ENCODE data around the gene RNLS. TPM values are rescaled to one million over a fixed set of nuclear protein-coding genes. Genes with fewer than 3 reads are reported as not detected.

RNLS gene
- total RNA-seq, 1 experiment from 2014 or later = not detected

DNA sequence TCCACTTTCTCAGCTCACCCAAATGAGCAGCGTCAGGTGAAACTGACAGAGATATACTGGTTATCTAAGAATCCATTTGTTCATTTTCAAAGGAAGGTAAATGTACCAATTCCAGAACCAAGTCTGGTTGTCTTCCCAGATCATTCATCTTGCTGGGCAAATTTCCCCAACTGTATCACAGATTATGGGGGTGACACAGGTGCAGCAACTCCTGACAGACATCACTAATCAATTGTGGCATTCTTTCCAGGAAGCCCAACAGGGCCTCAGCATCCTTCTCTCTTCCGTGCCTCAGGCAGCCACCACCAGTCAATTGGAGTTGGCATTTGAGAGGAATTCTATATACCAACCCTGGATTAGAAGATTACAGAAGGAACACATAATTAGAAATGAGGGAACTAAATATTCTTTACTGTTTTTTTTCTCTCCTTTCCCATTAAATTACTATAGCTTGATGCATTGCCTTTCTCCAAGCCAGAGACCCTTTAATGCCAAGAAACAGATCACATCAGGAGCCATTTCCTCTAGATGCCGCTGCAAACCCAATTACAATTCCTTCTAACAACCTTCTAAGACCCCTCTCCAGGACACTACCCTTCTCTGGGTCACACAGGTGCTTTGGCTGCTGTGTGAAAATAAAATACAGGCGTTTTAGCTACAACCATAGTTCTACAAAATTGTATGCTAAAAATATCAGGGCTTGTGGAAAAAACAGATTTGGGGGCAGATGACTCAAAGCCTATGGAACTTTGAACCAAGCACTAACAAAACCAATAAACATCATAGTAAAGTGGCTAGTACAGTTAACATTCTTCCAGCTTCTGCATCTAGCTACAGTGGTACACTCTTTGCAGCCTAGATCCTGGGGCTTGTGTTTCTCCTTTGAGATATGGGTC is 291.6 kb downstream of the RNLS start:
- no peaks in the 10 kb centered on the region for H3K9me2 ChIP-seq (ENCODE audit: insufficient read depth)
- intact Hi-C loops (cut with micrococcal nuclease) = no loop called here
- DNase-seq (ENCODE audit: low read depth, low spot score) (no peak), ATAC-seq (no peak)
- no peaks in the 10 kb centered on the region for H3K4me1 ChIP-seq (ENCODE audit: control insufficient read depth in 1 of 2, insufficient read depth in 2 of 2, low read length in 2 of 2)
- H3K9ac ChIP-seq (ENCODE audit: low read length) = no peak overlapping the region
- H3K27me3 ChIP-seq (ENCODE audit: insufficient read depth, low read length) = no peaks in the 10 kb centered on the region
- H3K9me3 ChIP-seq (ENCODE audit: control insufficient read depth in 1 of 2, insufficient read depth in 1 of 2, low read depth in 1 of 2, low read length in 2 of 2) = no peaks in the 10 kb centered on the region
- H3K36me3 ChIP-seq (ENCODE audit: control insufficient read depth in 1 of 2, insufficient read depth in 2 of 2, low read length in 2 of 2) = no peaks in the 10 kb centered on the region
- no peak overlapping the region for H3K4me2 ChIP-seq (ENCODE audit: low read length)
- no peaks in the 10 kb centered on the region for H4K20me1 ChIP-seq (ENCODE audit: insufficient read depth)
- no peaks in the 10 kb centered on the region for H3K79me2 ChIP-seq (ENCODE audit: insufficient read depth, low read length)
- H3K4me3 ChIP-seq (replicated peaks in 1 of 2; ENCODE audit: low read depth in 1 of 2, low read length in 2 of 2) = no peak overlapping the region
- BruUV-seq (replicated peaks) = no TSS peak
- H2AFZ ChIP-seq (ENCODE audit: low read depth, low read length, poor library complexity, severe bottlenecking) = no peak overlapping the region
- TF ChIP-seq SP1 (IDR thresholded peaks at IDR 0.05; ENCODE audit: low read depth) (no peak), JUND (IDR thresholded peaks at IDR 0.05) (no peak), YY1 (IDR thresholded peaks at IDR 0.05; ENCODE audit: extremely low read depth, insufficient replicate concordance, low read depth, low read length) (no peak)
- TF ChIP-seq, protein P1, sequence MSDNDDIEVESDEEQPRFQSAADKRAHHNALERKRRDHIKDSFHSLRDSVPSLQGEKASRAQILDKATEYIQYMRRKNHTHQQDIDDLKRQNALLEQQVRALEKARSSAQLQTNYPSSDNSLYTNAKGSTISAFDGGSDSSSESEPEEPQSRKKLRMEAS (IDR thresholded peaks at IDR 0.05) = no peak
- no peak overlapping the region for H3K27ac ChIP-seq (ENCODE audit: low read depth, low read length)
- POLR2A ChIA-PET = no interaction called here
- RAD21 ChIA-PET (ENCODE audit: low non-redundant PET in 1 of 2, low total read pairs in 2 of 2, uncharacterized antibody in 2 of 2, unreplicated experiment in 2 of 2) = no interaction called here
- CTCF ChIA-PET = no interaction called here

DNA sequence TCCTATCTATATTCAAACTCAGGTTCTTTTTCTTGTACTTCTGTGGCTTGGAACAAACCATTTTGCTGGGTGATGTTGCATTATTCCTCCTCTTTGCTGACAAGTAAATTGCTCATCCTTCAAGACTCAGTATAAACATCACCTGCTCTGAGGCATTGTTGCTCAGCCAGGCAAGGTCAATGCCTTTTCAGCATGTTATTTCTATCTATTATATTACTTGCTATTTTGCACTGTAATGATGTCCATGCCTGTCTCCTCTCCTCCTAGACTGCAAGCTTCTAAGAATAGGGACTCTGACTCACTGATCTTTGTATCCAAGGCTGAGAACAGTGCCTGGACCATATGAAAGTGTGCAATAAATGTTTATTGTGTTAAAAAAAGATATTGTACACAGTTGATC is 293.8 kb downstream of the RNLS start:
- Histone ChIP-seq H3K4me2 (ENCODE audit: low read length) (no peak overlapping the region), H3K27me3 (ENCODE audit: insufficient read depth, low read length) (no peaks in the 10 kb centered on the region), H3K36me3 (ENCODE audit: control insufficient read depth in 1 of 2, insufficient read depth in 2 of 2, low read length in 2 of 2) (no peaks in the 10 kb centered on the region), H3K9ac (ENCODE audit: low read length) (no peak overlapping the region), H3K27ac (ENCODE audit: low read depth, low read length) (no peak overlapping the region), H4K20me1 (ENCODE audit: insufficient read depth) (no peaks in the 10 kb centered on the region), H2AFZ (ENCODE audit: low read depth, low read length, poor library complexity, severe bottlenecking) (no peak overlapping the region), H3K9me3 (ENCODE audit: control insufficient read depth in 1 of 2, insufficient read depth in 1 of 2, low read depth in 1 of 2, low read length in 2 of 2) (no peaks in the 10 kb centered on the region), H3K79me2 (ENCODE audit: insufficient read depth, low read length) (no peaks in the 10 kb centered on the region), H3K4me1 (ENCODE audit: control insufficient read depth in 1 of 2, insufficient read depth in 2 of 2, low read length in 2 of 2) (no peaks in the 10 kb centered on the region), H3K9me2 (ENCODE audit: insufficient read depth) (no peaks in the 10 kb centered on the region), H3K4me3 (replicated peaks in 1 of 2; ENCODE audit: low read depth in 1 of 2, low read length in 2 of 2) (no peak overlapping the region)
- DNase-seq (ENCODE audit: low read depth, low spot score) (no peak), ATAC-seq (no peak)
- intact Hi-C loops (cut with micrococcal nuclease) = no loop called here
- POLR2A ChIA-PET = no interaction called here
- RAD21 ChIA-PET (ENCODE audit: low non-redundant PET in 1 of 2, low total read pairs in 2 of 2, uncharacterized antibody in 2 of 2, unreplicated experiment in 2 of 2) = no interaction called here
- CTCF ChIA-PET = no interaction called here
- BruUV-seq (replicated peaks) = no TSS peak
- TF ChIP-seq, protein P2, sequence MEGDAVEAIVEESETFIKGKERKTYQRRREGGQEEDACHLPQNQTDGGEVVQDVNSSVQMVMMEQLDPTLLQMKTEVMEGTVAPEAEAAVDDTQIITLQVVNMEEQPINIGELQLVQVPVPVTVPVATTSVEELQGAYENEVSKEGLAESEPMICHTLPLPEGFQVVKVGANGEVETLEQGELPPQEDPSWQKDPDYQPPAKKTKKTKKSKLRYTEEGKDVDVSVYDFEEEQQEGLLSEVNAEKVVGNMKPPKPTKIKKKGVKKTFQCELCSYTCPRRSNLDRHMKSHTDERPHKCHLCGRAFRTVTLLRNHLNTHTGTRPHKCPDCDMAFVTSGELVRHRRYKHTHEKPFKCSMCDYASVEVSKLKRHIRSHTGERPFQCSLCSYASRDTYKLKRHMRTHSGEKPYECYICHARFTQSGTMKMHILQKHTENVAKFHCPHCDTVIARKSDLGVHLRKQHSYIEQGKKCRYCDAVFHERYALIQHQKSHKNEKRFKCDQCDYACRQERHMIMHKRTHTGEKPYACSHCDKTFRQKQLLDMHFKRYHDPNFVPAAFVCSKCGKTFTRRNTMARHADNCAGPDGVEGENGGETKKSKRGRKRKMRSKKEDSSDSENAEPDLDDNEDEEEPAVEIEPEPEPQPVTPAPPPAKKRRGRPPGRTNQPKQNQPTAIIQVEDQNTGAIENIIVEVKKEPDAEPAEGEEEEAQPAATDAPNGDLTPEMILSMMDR (IDR thresholded peaks at IDR 0.05 in 2 of 3, conservative IDR thresholded peaks at IDR 0.05 in 1 of 3; ENCODE audit: borderline replicate concordance in 1 of 3, insufficient read depth in 1 of 3, low read depth in 2 of 3, low read length in 2 of 3) = no peak
- TF ChIP-seq FOSL1 (IDR thresholded peaks at IDR 0.05; ENCODE audit: low read depth) (no peak), ZNF274 (IDR thresholded peaks at IDR 0.05; ENCODE audit: low read depth, low read length) (no peak), JUND (IDR thresholded peaks at IDR 0.05) (no peak), SIN3A (IDR thresholded peaks at IDR 0.05; ENCODE audit: low read depth) (no peak), EGR1 (IDR thresholded peaks at IDR 0.05; ENCODE audit: low read depth) (no peak), EZH2 (IDR thresholded peaks at IDR 0.05) (no peak), POLR2A (IDR thresholded peaks at IDR 0.05; ENCODE audit: borderline replicate concordance, extremely low read depth, insufficient read depth, insufficient read length) (no peak), ZFX (IDR thresholded peaks at IDR 0.05) (no peak), SP1 (IDR thresholded peaks at IDR 0.05; ENCODE audit: low read depth) (no peak), EZH2phosphoT487 (IDR thresholded peaks at IDR 0.05; ENCODE audit: borderline replicate concordance) (no peak)
- TF ChIP-seq, protein P3, sequence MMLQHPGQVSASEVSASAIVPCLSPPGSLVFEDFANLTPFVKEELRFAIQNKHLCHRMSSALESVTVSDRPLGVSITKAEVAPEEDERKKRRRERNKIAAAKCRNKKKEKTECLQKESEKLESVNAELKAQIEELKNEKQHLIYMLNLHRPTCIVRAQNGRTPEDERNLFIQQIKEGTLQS (IDR thresholded peaks at IDR 0.05) = no peak
- TF ChIP-seq, protein P4, sequence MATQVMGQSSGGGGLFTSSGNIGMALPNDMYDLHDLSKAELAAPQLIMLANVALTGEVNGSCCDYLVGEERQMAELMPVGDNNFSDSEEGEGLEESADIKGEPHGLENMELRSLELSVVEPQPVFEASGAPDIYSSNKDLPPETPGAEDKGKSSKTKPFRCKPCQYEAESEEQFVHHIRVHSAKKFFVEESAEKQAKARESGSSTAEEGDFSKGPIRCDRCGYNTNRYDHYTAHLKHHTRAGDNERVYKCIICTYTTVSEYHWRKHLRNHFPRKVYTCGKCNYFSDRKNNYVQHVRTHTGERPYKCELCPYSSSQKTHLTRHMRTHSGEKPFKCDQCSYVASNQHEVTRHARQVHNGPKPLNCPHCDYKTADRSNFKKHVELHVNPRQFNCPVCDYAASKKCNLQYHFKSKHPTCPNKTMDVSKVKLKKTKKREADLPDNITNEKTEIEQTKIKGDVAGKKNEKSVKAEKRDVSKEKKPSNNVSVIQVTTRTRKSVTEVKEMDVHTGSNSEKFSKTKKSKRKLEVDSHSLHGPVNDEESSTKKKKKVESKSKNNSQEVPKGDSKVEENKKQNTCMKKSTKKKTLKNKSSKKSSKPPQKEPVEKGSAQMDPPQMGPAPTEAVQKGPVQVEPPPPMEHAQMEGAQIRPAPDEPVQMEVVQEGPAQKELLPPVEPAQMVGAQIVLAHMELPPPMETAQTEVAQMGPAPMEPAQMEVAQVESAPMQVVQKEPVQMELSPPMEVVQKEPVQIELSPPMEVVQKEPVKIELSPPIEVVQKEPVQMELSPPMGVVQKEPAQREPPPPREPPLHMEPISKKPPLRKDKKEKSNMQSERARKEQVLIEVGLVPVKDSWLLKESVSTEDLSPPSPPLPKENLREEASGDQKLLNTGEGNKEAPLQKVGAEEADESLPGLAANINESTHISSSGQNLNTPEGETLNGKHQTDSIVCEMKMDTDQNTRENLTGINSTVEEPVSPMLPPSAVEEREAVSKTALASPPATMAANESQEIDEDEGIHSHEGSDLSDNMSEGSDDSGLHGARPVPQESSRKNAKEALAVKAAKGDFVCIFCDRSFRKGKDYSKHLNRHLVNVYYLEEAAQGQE (IDR thresholded peaks at IDR 0.05; ENCODE audit: low read depth) = no peak

Data from HCT116 (cell line).